Measurements from ENCODE around the gene XRCC1.

Gene XRCC1

GRCh38 chr19:43507880-43508279 lies 67.4 kb downstream of the XRCC1 start:
- DNase-seq = no peak

DNA sequence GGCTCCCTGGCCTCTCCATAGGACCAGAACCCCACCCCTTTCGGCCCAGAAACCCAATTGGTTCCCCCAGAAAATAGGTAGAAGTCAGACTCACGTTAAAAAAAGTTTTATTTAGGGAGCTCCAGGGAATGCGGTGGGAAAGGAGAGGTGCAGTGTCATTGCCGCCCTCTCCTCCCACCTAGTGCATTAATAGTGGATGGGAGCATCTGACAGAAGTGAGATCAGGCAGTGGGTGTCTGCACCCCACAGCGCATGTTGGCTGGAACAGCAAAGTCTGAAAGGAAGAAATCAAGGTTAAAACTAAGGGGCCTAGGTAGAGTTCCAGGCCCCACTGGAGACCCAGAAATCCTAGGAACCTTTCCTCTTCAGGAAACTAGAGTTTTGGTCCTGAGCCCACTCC lies 68.7 kb downstream of the XRCC1 start:
- no peak for DNase-seq

GRCh38 chr19:43505941-43506340 lies 69.4 kb downstream of the XRCC1 start:
- DNase-seq = no peak

GRCh38 chr19:43505186-43505456 lies 70.2 kb downstream of the XRCC1 start:
- no peak for DNase-seq

DNA sequence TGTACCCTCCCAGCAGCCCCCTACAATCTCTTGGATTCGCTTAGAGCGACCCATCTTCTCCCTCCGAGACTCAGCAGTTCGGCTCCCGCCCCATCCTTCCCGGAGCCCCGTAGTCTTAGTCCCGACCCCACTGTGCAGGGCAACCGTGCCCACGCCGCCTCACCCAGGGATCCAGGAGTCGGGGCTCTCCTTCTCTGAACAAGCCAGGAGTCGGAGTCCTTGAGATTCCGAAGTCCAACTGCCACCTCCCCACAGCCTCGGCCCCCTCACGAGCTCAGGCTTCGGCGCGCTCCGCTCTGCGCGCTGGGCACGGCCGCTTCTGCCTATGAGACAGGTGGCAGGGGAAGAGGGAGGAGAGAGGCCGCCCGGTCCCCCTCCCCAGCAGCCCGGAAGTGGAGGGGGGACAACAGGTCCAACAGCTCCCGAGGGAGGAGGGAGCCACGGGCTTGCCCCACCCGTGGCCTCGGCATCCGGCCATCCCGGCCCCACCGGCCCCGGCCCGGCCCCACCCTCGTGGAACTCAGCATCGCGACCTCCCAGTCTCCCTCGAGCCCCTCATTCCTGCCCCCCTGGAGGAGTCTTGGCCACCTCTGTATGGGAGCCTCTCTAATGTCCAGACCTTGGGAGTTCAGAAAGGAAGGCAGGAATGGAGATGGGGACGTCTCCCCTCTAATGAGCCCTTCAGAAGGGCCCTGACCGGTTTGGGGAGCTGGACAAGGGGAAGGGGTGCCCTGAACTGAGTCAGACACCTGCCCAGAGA lies 70.7 kb downstream of the XRCC1 start, which contains the start of gene PHLDB3:
PHLDB3 (minus strand) TSS at position 321 of the 760 bp plus-strand sequence. CDS start 628 bp downstream, outside the sequence.
- no peak for DNase-seq

DNA sequence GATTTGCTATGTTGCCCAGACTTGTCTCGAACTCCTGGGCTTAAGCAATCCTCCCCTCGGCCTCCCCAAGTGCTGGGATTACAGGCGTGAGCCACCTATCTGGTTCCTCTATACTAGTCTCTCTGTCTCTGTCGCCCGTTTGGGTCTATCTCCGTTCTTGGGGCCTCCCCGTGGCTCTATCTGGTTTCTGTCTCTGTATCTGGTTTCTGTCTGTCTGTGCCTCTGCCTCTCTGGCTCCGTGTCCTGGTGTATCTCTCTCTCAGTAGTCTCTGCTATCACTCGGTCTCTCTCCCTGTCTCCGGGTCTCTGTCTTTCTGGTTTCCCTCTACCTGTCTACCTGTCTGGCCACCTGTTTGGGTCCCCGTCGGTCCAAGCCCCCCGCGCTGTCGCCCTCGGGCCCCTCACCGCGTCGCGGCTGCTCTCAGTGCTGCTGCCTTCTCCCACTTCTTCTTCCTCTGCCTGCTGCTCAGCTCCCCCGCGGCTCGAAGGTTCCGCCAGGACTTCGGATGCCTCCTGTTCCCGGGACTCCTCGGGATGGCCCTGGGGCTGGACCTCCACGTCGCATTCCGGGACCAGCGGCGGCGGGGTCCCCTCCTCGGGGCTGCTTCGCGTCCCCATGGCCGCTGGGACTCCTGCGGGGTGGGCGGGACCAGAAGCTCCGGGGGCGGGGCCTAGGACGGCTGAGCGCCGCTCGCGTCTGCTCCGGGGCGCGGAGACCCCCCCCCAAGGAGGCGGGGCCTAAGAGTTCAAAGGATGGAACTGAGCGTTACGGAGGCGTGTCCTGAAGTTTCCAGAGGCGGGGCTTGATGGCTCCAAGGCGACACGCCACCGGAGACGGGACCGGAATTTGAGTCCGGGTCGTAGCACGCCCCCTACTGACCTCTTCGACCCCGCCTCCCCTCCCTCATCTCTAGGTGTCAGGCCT lies 71.6 kb downstream of the XRCC1 start:
- peak; percentile 91 for DNase-seq

DNA sequence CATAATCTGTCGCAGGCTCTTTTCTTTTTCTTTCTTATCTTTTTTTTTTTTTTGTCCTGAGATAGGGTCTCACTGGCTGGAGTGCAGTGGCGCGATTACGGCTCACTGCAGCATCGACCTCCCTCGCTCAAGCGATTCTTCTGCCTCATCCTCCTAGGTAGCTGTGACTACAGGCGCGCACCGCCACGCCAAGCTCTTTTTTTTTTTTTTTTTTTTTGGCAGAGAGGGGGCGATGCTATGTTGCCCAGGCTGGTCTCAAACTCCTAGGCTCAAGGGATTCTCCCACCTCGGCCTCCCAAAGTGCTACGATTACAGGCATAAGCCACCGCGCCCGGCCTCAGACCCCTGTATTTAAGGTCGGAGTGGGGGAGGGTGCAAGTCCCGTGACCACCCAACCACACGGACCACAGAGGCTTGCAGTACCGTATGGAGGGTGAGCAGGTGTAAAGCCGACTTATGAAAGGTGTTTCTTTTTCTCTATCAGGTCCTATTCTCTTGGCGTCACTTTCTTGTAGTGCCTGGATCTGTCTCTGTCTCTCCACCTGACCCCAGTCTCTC lies 72.8 kb downstream of the XRCC1 start:
- DNase-seq = no peak

- DNase-seq = peak; percentile 49
These were observed 73.5 kb downstream of the XRCC1 start for GRCh38 chr19:43501661-43502418.

GRCh38 chr19:43499042-43499441 lies 76.3 kb downstream of the XRCC1 start:
- DNase-seq = no peak

- DNase-seq = no peak
These were observed 77.0 kb downstream of the XRCC1 start for GRCh38 chr19:43498233-43498842.

DNA sequence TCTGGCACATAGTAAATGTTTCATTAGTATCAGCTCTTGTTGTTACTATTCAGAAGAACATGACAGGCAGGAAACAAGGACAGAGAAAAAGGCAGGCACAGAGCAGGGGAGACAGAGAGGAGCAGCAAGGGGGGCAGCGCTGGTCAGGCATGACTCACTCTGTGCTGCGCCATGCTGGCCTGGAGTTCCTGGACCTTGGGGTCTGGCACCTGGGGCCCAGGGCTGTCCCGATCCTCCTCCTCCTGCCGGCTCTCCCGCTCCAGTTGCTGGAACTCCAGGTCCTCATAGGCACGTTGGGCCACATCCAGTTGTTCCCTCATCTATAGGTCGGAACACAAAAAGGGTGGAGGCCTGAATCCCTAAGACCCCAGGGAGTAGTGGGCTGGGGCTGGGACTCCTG lies 78.4 kb downstream of the XRCC1 start:
- no peak for DNase-seq

- DNase-seq = no peak
These were observed 80.2 kb downstream of the XRCC1 start for GRCh38 chr19:43495082-43495481.

Data from retina (tissue), 1 donor.